Subcutaneous abdominal adipose tissue (tissue), 5 donors: ENCODE results near the gene EIF4EBP3.

Source experiments
- H3K27ac ChIP-seq: one replicate; pipeline ENCODE4 v1.7.0; 2013; ENCODE audit warnings: low read depth, mild to moderate bottlenecking, inconsistent platforms, low read length, moderate library complexity
- H3K27me3 ChIP-seq, 5 donors: one replicate each; pipeline ENCODE4 v1.7.0; 2013; ENCODE audit warnings: low read length in 5 of 5, inconsistent platforms in 1 of 5; ENCODE audit not compliant: control insufficient read depth in 5 of 5, insufficient read depth in 4 of 5
- H3K36me3 ChIP-seq, 5 donors: one replicate each; pipeline ENCODE4 v1.7.0; 2013; ENCODE audit warnings: low read length in 5 of 5; ENCODE audit not compliant: control insufficient read depth in 5 of 5, insufficient read depth in 5 of 5
- H3K4me1 ChIP-seq, 5 donors: one replicate each; pipeline ENCODE4 v1.7.0; 2013; ENCODE audit warnings: low read length in 5 of 5, mild to moderate bottlenecking in 3 of 5, moderate library complexity in 1 of 5; ENCODE audit not compliant: control insufficient read depth in 5 of 5, insufficient read depth in 5 of 5
- H3K4me3 ChIP-seq, 5 donors: one replicate each; pipeline ENCODE4 v1.7.0; 2013; ENCODE audit warnings: low read length in 5 of 5, low read depth in 1 of 5
- H3K9ac ChIP-seq, 5 donors: one replicate each; pipeline ENCODE4 v1.7.0; 2013; ENCODE audit warnings: low read length in 5 of 5, mild to moderate bottlenecking in 4 of 5, moderate library complexity in 3 of 5
- H3K9me3 ChIP-seq, 5 donors: one replicate each; pipeline ENCODE4 v1.7.0; 2013; ENCODE audit warnings: low read length in 5 of 5; ENCODE audit not compliant: control insufficient read depth in 5 of 5
- donor health status: healthy.
- donor health status: healthy.
- donor health status: healthy.
- donor health status: healthy.
- donor health status: healthy.

The EIF4EBP3 gene

GRCh38 chr5:140545606-140546005 lies 1.9 kb upstream of the EIF4EBP3 start:
- H3K4me3 ChIP-seq: no peak overlapping the region
- no peaks in the 10 kb centered on the region for H3K27me3 ChIP-seq
- H3K36me3 ChIP-seq: peaks cover 18 to 50% (median 44%) of the 10 kb centered on the region in 5 donors
- no peak overlapping the region for H3K9ac ChIP-seq
- no peaks in the 10 kb centered on the region for H3K9me3 ChIP-seq
- no peak overlapping the region for H3K27ac ChIP-seq
- H3K4me1 ChIP-seq: peaks cover 18 to 38% (median 31%) of the 10 kb centered on the region in 5 donors

- H3K4me1 ChIP-seq: peaks cover 18 to 37% (median 31%) of the 10 kb centered on the region in 5 donors
- peak overlapping the region; percentile 48 to 67 (median 60) for H3K4me3 ChIP-seq
Observed at GRCh38 chr5:140546851-140547507, 483 bp upstream of the EIF4EBP3 start.

GRCh38 chr5:140548300-140548688 lies 832 bp downstream of the EIF4EBP3 start:
- H3K9ac ChIP-seq: peak overlapping the region; percentile 69 to 85 (median 75)
- peak overlapping the region; percentile 95 for H3K27ac ChIP-seq
- peaks cover 15 to 47% (median 42%) of the 10 kb centered on the region in 5 donors for H3K36me3 ChIP-seq
- no peaks in the 10 kb centered on the region for H3K27me3 ChIP-seq
- peaks cover 18 to 37% (median 31%) of the 10 kb centered on the region in 5 donors for H3K4me1 ChIP-seq
- H3K4me3 ChIP-seq: peak overlapping the region; percentile 58 to 74 (median 65)
- no peaks in the 10 kb centered on the region for H3K9me3 ChIP-seq

More at GRCh38 chr5:140546851-140547507, 483 bp upstream of the EIF4EBP3 start:
- Histone ChIP-seq H3K9me3 (no peaks in the 10 kb centered on the region), H3K27ac (peak overlapping the region; percentile 95), H3K27me3 (no peaks in the 10 kb centered on the region), H3K36me3 (peaks cover 13 to 50% (median 41%) of the 10 kb centered on the region in 5 donors), H3K9ac (peak overlapping the region; percentile 19 to 85 (median 52))

DNA sequence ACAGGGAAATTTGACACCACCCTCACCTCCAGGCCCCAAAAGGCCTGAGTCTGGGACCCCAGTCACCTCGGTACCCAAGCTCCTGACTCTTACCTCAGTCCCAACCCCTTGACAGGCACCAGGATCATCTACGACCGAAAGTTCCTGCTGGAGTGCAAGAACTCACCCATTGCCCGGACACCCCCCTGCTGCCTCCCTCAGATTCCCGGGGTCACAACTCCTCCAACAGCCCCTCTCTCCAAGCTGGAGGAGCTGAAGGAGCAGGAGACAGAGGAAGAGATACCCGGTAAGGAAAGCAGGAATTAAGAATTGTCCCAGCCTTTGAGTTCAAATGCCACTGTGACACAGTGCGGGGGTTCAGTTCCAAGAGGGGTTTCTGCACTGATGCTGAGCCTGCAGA lies 1.3 kb downstream of the EIF4EBP3 start:
- H3K9me3 ChIP-seq: no peaks in the 10 kb centered on the region
- H3K27me3 ChIP-seq: no peaks in the 10 kb centered on the region
- peak overlapping the region in 2 of 5 donors; percentile 58 to 67 for H3K4me3 ChIP-seq
- peak overlapping the region; percentile 95 for H3K27ac ChIP-seq
- H3K4me1 ChIP-seq: peaks cover 18 to 37% (median 31%) of the 10 kb centered on the region in 5 donors
- peak overlapping the region in 4 of 5 donors; percentile 13 to 85 (median 76) for H3K9ac ChIP-seq
- peaks cover 19 to 48% (median 41%) of the 10 kb centered on the region in 5 donors for H3K36me3 ChIP-seq

GRCh38 chr5:140549237-140550144 lies 2.0 kb downstream of the EIF4EBP3 start:
- H3K4me3 ChIP-seq: no peak overlapping the region
- no peaks in the 10 kb centered on the region for H3K9me3 ChIP-seq
- H3K36me3 ChIP-seq: peaks cover 19 to 47% (median 35%) of the 10 kb centered on the region in 5 donors
- H3K9ac ChIP-seq: peak overlapping the region in 3 of 5 donors; percentile 23 to 85 (median 72)
- H3K27ac ChIP-seq: peak overlapping the region; percentile 95
- peaks cover 18 to 37% (median 31%) of the 10 kb centered on the region in 5 donors for H3K4me1 ChIP-seq
- no peaks in the 10 kb centered on the region for H3K27me3 ChIP-seq

DNA sequence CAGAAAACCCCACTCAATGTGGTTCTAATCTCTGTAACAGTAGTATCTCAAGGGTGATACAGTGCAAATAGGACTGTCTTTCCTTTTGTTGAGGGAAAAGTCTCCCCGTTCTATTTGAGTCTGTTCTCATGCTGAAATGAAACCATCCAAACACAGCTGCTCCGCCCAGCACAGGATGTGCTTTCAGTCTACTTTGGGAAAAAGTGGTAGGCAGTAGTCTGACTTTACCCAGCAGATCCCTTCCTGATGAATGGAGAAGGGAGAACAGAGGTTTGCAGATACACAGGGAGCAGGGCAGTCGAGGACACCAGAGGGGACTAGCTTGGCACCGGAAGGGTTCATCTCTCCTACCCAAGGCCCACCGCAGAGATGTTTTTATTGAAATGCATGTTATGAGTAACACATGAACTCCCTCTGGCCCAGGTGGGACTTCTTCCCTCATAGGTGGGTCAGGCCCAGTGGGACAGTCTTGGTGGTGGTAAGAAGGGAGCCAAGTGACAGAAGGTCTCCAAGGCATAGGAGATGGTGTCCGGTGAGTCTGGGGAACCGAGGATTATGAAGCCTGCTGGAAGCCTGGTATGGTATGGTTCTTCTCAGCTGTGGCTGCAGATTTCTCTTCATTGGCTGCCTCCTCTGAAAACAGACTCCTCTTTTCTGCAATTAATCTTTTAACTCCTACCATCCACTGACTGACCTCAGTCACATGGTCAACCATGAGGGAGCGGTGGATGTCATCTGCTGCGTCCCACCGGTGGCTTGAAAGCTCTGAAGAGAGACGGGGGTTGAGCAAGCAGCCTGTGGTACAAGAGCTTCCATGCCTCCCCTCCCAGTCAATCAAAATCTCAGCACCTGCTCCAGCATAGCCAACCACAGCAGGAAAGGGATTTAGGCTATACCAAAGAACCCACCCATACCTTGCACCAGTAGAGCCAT lies 3.0 kb downstream of the EIF4EBP3 start:
- Histone ChIP-seq H3K36me3 (peaks cover 16 to 41% (median 29%) of the 10 kb centered on the region in 5 donors), H3K9me3 (no peaks in the 10 kb centered on the region), H3K4me1 (peaks cover 18 to 38% (median 33%) of the 10 kb centered on the region in 5 donors), H3K27ac (peak overlapping the region; percentile 95), H3K9ac (peak overlapping the region in 2 of 5 donors; percentile 23 to 85), H3K4me3 (no peak overlapping the region), H3K27me3 (no peaks in the 10 kb centered on the region)

- H3K27me3 ChIP-seq: no peaks in the 10 kb centered on the region
- H3K4me1 ChIP-seq: peaks cover 17 to 48% (median 41%) of the 10 kb centered on the region in 5 donors
- H3K9ac ChIP-seq: no peak overlapping the region
- H3K4me3 ChIP-seq: no peak overlapping the region
- H3K27ac ChIP-seq: no peak overlapping the region
- H3K9me3 ChIP-seq: no peaks in the 10 kb centered on the region
- H3K36me3 ChIP-seq: peaks cover 16 to 41% (median 29%) of the 10 kb centered on the region in 5 donors
Observed at GRCh38 chr5:140551872-140552271, 4.4 kb downstream of the EIF4EBP3 start.

DNA sequence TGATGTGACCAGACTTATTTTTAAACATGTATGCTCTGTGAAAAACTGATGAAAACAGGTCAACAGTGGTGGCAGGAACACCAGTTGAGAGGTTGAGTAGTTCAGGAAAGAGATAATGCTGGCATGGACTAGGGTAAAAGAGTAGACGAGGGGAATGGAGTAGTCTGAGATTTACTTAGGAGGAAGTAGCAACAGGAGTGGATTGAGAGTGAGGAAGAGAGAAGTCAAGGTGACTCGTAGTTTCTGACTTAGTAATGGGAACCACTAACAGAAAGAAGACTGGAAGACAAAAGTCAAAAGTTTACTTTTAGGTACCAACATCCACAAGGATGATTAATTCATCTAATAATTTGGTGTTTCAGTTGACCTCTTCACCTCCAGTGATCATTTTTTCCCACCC lies 6.2 kb downstream of the EIF4EBP3 start:
- Histone ChIP-seq H3K4me3 (no peak overlapping the region), H3K36me3 (peaks cover 16 to 41% (median 34%) of the 10 kb centered on the region in 5 donors), H3K27ac (no peak overlapping the region), H3K9ac (no peak overlapping the region), H3K9me3 (no peaks in the 10 kb centered on the region), H3K4me1 (peaks cover 13 to 41% (median 31%) of the 10 kb centered on the region in 5 donors), H3K27me3 (no peaks in the 10 kb centered on the region)

DNA sequence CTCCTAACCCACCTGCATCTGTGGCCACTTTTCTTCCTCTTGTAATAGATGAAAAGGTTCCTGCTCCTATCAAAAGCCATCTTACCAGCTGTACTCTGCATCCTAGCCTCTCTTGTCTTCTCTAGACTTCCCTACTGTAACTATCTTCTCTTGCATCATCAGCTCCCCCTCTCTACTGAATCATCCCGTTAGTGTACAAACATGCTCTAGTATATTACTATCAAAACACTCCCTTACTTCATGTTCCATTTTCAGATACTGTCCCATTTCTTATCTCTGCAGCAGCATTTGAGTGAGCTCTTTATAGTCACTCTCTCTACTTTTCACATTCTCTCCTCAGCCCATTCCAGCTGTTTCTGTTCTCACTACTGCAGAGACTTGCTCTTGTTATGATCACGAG lies 7.0 kb downstream of the EIF4EBP3 start:
- Histone ChIP-seq H3K9me3 (no peaks in the 10 kb centered on the region), H3K9ac (no peak overlapping the region), H3K4me1 (peaks cover 6 to 33% (median 23%) of the 10 kb centered on the region in 5 donors), H3K27ac (no peak overlapping the region), H3K36me3 (peaks cover 16 to 38% (median 31%) of the 10 kb centered on the region in 5 donors), H3K27me3 (no peaks in the 10 kb centered on the region), H3K4me3 (no peak overlapping the region)
